Mucosa of rectum (tissue), 2 donors: Measurements from ENCODE around the gene ARAF.
"Not testable (repeated sequence)": the region's sequence is repeated elsewhere in the genome, so short reads cannot be mapped to it uniquely, and the experiment has no call there.

Experiments
- H3K27ac ChIP-seq, 2 donors: one replicate each; pipeline ENCODE4 v1.7.0; 2013; ENCODE audit warnings: inconsistent platforms in 2 of 2, low read depth in 2 of 2, low read length in 2 of 2
- H3K27me3 ChIP-seq, 2 donors: one replicate each; pipeline ENCODE4 v1.7.0; 2013; ENCODE audit warnings: low read length in 2 of 2; ENCODE audit not compliant: control insufficient read depth in 2 of 2, insufficient read depth in 2 of 2
- H3K36me3 ChIP-seq, 2 donors: one replicate each; pipeline ENCODE4 v1.7.0; 2013; ENCODE audit warnings: low read length in 2 of 2; ENCODE audit not compliant: control insufficient read depth in 2 of 2, insufficient read depth in 2 of 2
- H3K4me1 ChIP-seq, 2 donors: one replicate each; pipeline ENCODE4 v1.7.0; 2013; ENCODE audit warnings: low read length in 2 of 2, mild to moderate bottlenecking in 1 of 2; ENCODE audit not compliant: control insufficient read depth in 2 of 2, insufficient read depth in 2 of 2
- H3K4me3 ChIP-seq, 2 donors: one replicate each; pipeline ENCODE4 v1.7.0; 2013; ENCODE audit warnings: low read length in 2 of 2
- H3K9ac ChIP-seq, 2 donors: one replicate each; pipeline ENCODE4 v1.7.0; 2013; ENCODE audit warnings: low read length in 2 of 2, low read depth in 1 of 2, mild to moderate bottlenecking in 1 of 2
- H3K9me3 ChIP-seq, 2 donors: one replicate each; pipeline ENCODE4 v1.7.0; 2013; ENCODE audit warnings: low read length in 2 of 2; ENCODE audit not compliant: control insufficient read depth in 2 of 2
- donor health status: healthy.
- donor health status: Normal muscosa, but diverticular disease.

The ARAF gene

DNA sequence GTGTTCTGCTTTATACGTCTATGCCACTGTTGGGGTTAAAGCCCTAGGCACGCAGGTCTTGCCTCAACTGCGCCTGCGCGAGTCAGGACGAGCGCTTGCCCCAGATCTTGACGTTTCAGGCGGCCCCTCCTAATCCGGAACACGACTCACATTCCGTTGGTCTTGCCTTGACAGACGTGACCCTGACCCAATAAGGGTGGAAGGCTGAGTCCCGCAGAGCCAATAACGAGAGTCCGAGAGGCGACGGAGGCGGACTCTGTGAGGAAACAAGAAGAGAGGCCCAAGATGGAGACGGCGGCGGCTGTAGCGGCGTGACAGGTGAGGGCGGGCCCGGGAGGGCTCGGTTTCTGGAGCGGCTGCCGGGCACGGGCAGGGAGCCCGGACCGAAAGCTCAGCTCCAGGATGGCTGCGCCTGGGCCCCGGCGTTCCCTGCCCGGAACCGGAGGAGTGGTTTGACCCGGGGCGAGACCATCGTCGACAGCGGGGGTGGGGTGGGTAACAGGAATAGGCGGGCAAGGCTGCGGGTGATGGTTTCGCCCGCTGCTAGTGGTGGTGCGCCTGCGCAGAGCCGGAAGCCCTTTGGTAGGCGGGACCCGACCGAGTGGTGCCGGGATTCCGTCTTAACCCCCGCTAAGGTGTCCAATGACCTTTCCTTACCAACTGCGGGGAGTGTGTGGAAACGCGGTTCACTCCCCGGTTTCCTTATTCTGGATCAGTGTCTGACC lies at the start of gene ARAF:
Gene ARAF, plus strand, starts transcription at position 272 of the 725 bp plus-strand sequence. CDS start 1,763 bp downstream, outside the sequence.
- H3K27me3 ChIP-seq, result no peaks in the 10 kb centered on the region
- H3K36me3 ChIP-seq, result peaks cover 18 to 24% of the 10 kb centered on the region in 2 donors
- peak within 1 kb of the TSS; percentile 72 to 87 for H3K4me3 ChIP-seq
- H3K9me3 ChIP-seq, result no peaks in the 10 kb centered on the region
- H3K27ac ChIP-seq, result peak within 1 kb of the TSS; percentile 94 to 95
- H3K4me1 ChIP-seq, result peaks cover 7 to 17% of the 10 kb centered on the region in 2 donors
- H3K9ac ChIP-seq, result peak within 1 kb of the TSS; percentile 64 to 74

DNA sequence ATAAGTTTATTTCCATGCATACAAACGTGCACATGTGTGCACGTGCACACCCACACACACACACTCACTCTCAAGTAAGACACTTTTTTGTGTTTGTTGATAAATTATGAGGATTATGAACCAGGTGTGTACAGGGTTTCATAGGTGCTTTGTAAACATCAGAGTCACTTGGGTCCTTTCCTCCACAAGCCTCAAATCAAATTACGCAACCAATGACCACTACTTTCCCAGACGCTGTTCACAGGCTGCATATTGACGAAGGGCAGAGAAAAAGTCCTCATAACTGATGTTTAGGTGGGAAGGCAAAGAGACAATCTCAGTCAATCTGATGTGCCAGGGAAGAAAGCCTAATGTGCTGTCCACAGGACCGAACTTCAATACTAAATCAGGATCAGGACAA lies 48.6 kb upstream of the ARAF start:
- not testable (repeated sequence) for H3K27ac ChIP-seq, H3K4me3 ChIP-seq, H3K36me3 ChIP-seq, H3K4me1 ChIP-seq, H3K9ac ChIP-seq, H3K27me3 ChIP-seq, H3K9me3 ChIP-seq

DNA sequence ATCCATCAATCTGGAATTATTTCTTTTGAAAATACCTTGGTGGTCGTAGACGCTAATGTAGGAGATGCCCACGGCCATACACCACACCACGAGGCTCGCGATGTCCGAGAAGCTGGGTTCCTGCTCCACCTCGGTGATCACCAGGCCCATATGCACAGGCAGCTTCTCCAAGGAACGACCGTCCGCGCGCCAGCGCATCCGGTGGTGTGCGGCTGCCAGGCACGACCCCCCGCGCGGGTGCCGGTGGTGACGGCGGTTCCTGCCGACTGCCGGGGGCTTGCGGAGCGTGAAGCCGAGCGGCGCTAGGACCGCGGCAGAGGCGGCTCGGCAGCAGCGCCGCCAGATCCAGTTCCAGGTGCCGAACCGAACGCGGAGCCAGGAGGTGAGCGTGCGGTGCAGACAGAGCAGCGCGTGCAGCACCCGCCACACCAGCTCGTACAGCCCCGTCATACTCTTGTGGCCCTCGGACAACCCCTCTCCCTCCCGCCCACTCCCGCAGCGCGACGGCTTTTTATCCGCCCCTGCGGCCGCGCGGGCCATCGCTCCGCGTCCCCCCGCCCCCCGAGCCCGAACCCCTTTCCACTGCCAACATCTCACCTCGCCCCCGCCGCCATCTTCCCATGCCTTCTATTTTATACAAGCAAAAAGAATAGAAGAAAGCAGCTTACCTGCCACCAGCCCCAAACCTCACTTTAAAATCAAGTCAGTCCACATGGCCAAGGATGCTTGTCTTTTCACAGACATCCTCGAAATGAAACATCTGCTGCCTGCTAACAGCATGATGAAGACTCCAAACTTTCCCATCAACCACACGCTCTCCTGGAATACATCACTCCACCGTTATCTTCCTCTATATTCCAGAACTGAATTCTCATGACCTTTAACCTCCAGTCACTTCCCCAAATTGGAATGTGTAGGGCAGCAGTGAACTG lies 47.7 kb upstream of the ARAF start:
- H3K4me3 ChIP-seq, result peak overlapping the region in 1 of 2 donors; percentile 45
- H3K4me1 ChIP-seq, H3K36me3 ChIP-seq, H3K9ac ChIP-seq, H3K27me3 ChIP-seq, H3K27ac ChIP-seq, H3K9me3 ChIP-seq: not testable (repeated sequence)

DNA sequence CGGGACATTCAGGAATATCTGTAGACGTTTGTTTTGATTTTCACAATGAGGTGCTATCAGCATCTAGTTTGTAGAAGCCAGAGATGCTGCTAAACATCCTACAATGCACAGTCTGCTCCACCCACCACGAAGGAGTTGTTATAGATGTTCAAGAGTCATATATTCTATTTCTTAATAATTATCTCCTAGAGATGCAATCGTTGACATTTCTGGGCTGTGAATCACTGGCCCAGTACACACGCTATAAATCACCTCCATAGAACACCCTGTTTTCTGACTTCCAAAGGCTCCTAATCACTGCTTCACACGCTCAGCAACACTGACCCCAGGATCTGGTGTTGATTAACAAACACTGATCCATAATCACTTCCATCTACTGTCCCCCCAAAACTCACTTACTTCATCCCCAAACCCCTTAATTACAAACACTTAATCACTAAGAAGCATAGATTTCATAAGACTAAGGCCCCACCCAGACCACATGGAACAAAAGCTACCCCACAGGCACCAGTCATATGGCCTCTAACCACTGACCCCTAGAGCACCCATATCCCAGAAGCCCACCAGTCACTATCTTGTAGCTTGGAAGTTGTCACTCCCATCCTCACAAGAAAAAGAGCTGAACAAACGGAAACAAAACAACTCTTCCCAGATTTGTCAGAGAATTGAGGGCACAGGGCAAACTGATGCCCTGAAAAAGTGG lies 46.3 kb upstream of the ARAF start:
- Histone ChIP-seq H3K36me3 (no peaks in the 10 kb centered on the region), H3K9me3 (no peaks in the 10 kb centered on the region), H3K9ac (no peak overlapping the region), H3K4me3 (no peak overlapping the region), H3K27me3 (peaks cover 0 to 3% of the 10 kb centered on the region in 2 donors), H3K27ac (no peak overlapping the region), H3K4me1 (no peaks in the 10 kb centered on the region)

DNA sequence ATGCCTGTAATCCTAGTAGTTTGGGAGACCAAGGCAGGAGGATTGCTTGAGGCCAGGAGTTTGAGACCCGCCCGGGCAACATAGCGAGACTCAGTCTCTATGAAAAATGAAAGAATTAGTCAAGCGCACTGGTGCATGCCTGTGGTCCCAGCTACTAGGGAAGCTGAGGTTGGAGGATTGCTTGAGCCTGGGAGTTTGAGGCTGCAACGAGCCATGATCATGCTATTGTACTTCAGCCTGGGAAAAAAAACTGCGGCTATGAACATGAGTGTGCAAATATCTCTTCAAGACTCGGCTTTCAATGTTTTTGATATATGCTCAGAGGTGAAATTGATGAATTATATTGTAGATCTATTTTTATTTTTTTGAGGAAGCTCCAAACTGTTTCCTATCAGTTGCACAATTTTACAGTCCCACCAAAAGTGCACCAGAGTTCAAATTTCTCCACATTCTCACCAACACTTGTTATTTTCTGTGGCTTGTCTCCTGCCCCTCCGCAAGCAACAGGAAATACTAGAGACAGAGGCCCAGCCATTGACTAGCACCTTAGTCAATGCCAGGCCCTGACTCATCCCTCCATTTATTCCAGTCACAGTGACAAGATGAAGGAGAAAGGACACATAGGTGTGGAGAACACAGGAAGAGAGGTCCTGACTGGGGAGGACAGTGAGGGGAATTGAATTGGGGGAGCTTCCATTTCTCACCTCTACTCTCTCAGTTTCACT lies 44.9 kb upstream of the ARAF start:
- Histone ChIP-seq H3K4me1 (no peaks in the 10 kb centered on the region), H3K9ac (no peak overlapping the region), H3K4me3 (no peak overlapping the region), H3K27ac (no peak overlapping the region), H3K36me3 (no peaks in the 10 kb centered on the region), H3K9me3 (no peaks in the 10 kb centered on the region), H3K27me3 (peaks cover 0 to 3% of the 10 kb centered on the region in 2 donors)

DNA sequence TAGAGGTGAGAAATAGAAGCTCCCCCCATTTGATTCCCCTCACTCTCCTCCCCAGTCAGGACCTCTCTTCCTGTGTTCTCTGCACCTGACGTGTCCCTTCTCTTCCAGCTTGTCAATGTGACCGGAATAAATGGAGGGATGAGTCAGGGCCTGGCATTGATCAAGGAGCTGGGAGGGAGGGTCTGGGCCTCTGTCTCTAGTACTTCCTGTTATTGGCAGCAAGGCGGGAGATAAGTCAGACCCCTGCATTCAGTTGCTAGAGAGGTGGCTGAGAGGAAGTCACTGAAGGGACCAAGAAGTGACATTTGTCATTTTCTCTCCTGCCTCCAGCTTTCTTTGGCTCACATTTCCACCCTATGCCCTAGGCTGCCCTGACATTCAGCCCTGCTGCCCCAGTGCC lies 42.9 kb upstream of the ARAF start:
- peaks cover 0 to 3% of the 10 kb centered on the region in 2 donors for H3K27me3 ChIP-seq
- H3K36me3 ChIP-seq, result no peaks in the 10 kb centered on the region
- H3K9me3 ChIP-seq, result no peaks in the 10 kb centered on the region
- H3K9ac ChIP-seq, result no peak overlapping the region
- no peak overlapping the region for H3K27ac ChIP-seq
- H3K4me1 ChIP-seq, result no peaks in the 10 kb centered on the region
- H3K4me3 ChIP-seq, result no peak overlapping the region

DNA sequence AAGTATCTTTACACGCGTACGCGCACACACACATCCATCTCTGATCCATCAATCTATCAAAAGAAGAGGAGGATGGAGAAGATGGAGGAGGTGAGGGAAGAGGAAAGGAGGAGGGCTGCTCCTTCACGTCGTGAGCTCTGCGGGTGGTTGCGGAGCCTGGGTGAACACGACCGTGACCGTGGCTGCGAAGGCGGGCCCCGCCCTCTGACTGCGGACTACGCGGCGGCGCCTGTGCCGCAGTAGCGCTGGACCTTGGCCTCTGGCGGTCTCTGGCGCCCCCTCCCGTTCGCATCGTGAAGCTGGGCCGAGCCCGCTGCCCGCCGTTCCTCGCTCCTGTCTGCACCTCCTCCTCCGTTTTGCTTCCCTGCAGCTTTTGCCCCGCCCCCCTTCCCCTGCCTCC lies 37.7 kb upstream of the ARAF start:
- Histone ChIP-seq H3K36me3 (no peaks in the 10 kb centered on the region), H3K4me1 (peaks cover 0 to 4% of the 10 kb centered on the region in 2 donors), H3K4me3 (peak overlapping the region; percentile 57 to 71), H3K27me3 (peaks cover 0 to under 1% of the 10 kb centered on the region in 2 donors), H3K27ac (no peak overlapping the region), H3K9me3 (no peaks in the 10 kb centered on the region), H3K9ac (peak overlapping the region in 1 of 2 donors; percentile 21)

DNA sequence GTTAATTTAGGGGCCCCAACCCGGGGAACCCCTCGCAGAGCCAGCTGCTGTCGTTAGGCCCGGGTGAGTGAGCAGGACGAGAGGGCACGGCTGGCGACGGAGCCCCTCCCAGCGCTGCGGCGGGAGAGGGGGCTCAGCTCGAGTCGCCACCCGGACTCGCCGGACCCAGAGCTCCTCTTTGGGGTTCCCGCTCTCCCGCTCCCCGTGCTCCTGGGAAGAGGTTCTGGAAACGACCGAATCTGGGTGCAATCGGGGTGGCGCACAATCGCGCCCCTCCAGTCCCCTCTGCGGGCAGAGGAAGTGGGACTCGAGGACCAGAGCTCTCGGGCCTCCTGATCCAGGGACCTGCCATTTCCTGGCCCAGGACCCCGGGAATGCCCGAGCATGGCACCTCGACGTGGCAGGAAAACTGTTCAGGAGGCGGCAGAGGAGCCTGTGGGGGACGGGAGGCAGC lies 37.3 kb upstream of the ARAF start:
- peak overlapping the region in 1 of 2 donors; percentile 34 for H3K9ac ChIP-seq
- H3K27ac ChIP-seq, result no peak overlapping the region
- no peaks in the 10 kb centered on the region for H3K9me3 ChIP-seq
- no peaks in the 10 kb centered on the region for H3K27me3 ChIP-seq
- H3K36me3 ChIP-seq, result no peaks in the 10 kb centered on the region
- H3K4me1 ChIP-seq, result peaks cover 0 to 4% of the 10 kb centered on the region in 2 donors
- peak overlapping the region; percentile 57 to 60 for H3K4me3 ChIP-seq

DNA sequence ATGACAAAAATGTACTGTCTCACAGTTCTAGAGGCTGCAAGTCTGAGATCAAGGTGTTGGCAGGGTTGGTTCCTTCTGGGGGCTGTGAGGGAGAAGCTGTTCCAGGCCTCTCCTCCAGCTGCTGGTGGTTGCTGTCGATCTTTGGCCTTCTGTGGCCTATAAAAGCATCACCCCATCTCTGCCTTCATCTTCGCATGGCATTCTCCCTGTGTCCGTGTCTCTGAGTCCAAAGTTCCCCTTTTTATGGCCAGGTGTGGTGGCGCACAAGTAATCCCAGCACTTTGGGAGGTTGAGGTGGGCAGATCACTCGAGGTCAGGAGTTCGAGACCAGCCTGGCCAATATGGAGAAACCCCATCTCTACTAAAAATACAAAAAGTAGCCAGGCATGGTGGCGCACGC lies 31.5 kb upstream of the ARAF start:
- no peak overlapping the region for H3K4me3 ChIP-seq
- no peaks in the 10 kb centered on the region for H3K27me3 ChIP-seq
- H3K9ac ChIP-seq, result no peak overlapping the region
- H3K9me3 ChIP-seq, result no peaks in the 10 kb centered on the region
- no peaks in the 10 kb centered on the region for H3K36me3 ChIP-seq
- H3K27ac ChIP-seq, result no peak overlapping the region
- H3K4me1 ChIP-seq, result no peaks in the 10 kb centered on the region
